H9 (cell line): ENCODE results near the gene TAF11L13. TPM values are rescaled to one million over a fixed set of nuclear protein-coding genes. Genes with fewer than 3 reads are reported as not detected.

Experiments
- DNase-seq: peaks from one replicate; pipeline ENCODE4 v3.0.0-alpha.2; 2017
- H2AFZ ChIP-seq: one replicate; pipeline ENCODE4 v1.6.1; 2013; ENCODE audit warnings: mild to moderate bottlenecking, low read length, control low read depth, moderate library complexity
- H2AK5ac ChIP-seq: 2 replicates; pipeline ENCODE4 v1.6.1; 2013; ENCODE audit warnings: low read length, control low read depth, mixed read lengths; ENCODE audit not compliant: insufficient read length
- H2BK120ac ChIP-seq: one replicate; pipeline ENCODE4 v1.6.1; 2013; ENCODE audit warnings: low read depth, mild to moderate bottlenecking, low read length, control low read depth, inconsistent platforms; ENCODE audit not compliant: poor library complexity, severe bottlenecking
- H2BK12ac ChIP-seq: 2 replicates; pipeline ENCODE4 v1.6.1; 2013; ENCODE audit warnings: low read length, control low read depth, mixed read lengths, low read depth; ENCODE audit not compliant: insufficient read length
- H2BK15ac ChIP-seq: 2 replicates; pipeline ENCODE4 v1.6.1; 2013; ENCODE audit warnings: low read depth, low read length, control low read depth
- H2BK20ac ChIP-seq: one replicate; pipeline ENCODE4 v1.6.1; 2013; ENCODE audit warnings: low read depth, mild to moderate bottlenecking, low read length, control low read depth, inconsistent platforms; ENCODE audit not compliant: poor library complexity, severe bottlenecking
- H2BK5ac ChIP-seq: 2 replicates; pipeline ENCODE4 v1.6.1; 2013; ENCODE audit warnings: low read length, control low read depth, mixed read lengths; ENCODE audit not compliant: insufficient read length
- H3K14ac ChIP-seq: 2 replicates; pipeline ENCODE4 v1.6.1; 2013; ENCODE audit warnings: low read length, control low read depth; ENCODE audit not compliant: insufficient read depth
- H3K18ac ChIP-seq: 2 replicates; pipeline ENCODE4 v1.6.1; 2013; ENCODE audit warnings: low read depth, mild to moderate bottlenecking, mixed read lengths, low read length, control low read depth; ENCODE audit not compliant: insufficient read length
- H3K23ac ChIP-seq: 2 replicates; pipeline ENCODE4 v1.6.1; 2013; ENCODE audit warnings: low read length, control low read depth, mixed read lengths, low read depth; ENCODE audit not compliant: insufficient read length
- H3K23me2 ChIP-seq: 2 replicates; pipeline ENCODE4 v1.6.1; 2013; ENCODE audit warnings: low read depth, mild to moderate bottlenecking, mixed read lengths, low read length, control low read depth; ENCODE audit not compliant: insufficient read length, poor library complexity, severe bottlenecking
- H3K27ac ChIP-seq: 2 replicates; pipeline ENCODE4 v1.5.1; 2013; ENCODE audit warnings: low read length, control low read depth, mixed read lengths, low read depth; ENCODE audit not compliant: insufficient read length
- H3K27me3 ChIP-seq: 2 replicates; pipeline ENCODE4 v1.6.1; 2013; ENCODE audit warnings: low read length, control low read depth, inconsistent platforms; ENCODE audit not compliant: insufficient read depth
- H3K4ac ChIP-seq: 2 replicates; pipeline ENCODE4 v1.6.1; 2013; ENCODE audit warnings: low read depth, mild to moderate bottlenecking, control low read depth, inconsistent platforms, low read length, moderate library complexity
- H3K4me1 ChIP-seq: 2 replicates; pipeline ENCODE4 v1.6.1; 2013; ENCODE audit warnings: low read length, control low read depth, inconsistent platforms; ENCODE audit not compliant: insufficient read depth
- H3K4me2 ChIP-seq: 2 replicates; pipeline ENCODE4 v1.6.1; 2013; ENCODE audit warnings: low read length, control low read depth, mixed read lengths; ENCODE audit not compliant: insufficient read length, insufficient read depth
- H3K56ac ChIP-seq: 2 replicates; pipeline ENCODE4 v1.6.1; 2013; ENCODE audit warnings: low read depth, mild to moderate bottlenecking, mixed read lengths, low read length, control low read depth; ENCODE audit not compliant: insufficient read length
- H3K79me1 ChIP-seq: 2 replicates; pipeline ENCODE4 v1.6.1; 2013; ENCODE audit warnings: low read depth, mild to moderate bottlenecking, moderate library complexity, low read length, control low read depth, inconsistent platforms; ENCODE audit not compliant: insufficient read depth, poor library complexity, severe bottlenecking
- H3K79me2 ChIP-seq: 2 replicates; pipeline ENCODE4 v1.6.1; 2013; ENCODE audit warnings: low read length, control low read depth, inconsistent platforms; ENCODE audit not compliant: insufficient read depth
- H3K9ac ChIP-seq: 2 replicates; pipeline ENCODE4 v1.6.1; 2013; ENCODE audit warnings: low read length, control low read depth, mixed read lengths; ENCODE audit not compliant: insufficient read length; ENCODE audit errors: extremely low read depth
- H3K9me3 ChIP-seq: one replicate; pipeline ENCODE4 v1.6.1; 2013; ENCODE audit warnings: low read depth, low read length, inconsistent platforms; ENCODE audit not compliant: control insufficient read depth
- H3T11ph ChIP-seq: one replicate; pipeline ENCODE4 v1.6.1; 2013; ENCODE audit warnings: mild to moderate bottlenecking, low read length, control low read depth, inconsistent platforms
- H4K20me1 ChIP-seq: one replicate; pipeline ENCODE4 v1.6.1; 2013; ENCODE audit not compliant: control insufficient read depth, insufficient read length, insufficient read depth
- H4K5ac ChIP-seq: 2 replicates; pipeline ENCODE4 v1.6.1; 2013; ENCODE audit warnings: low read depth, mild to moderate bottlenecking, mixed read lengths, low read length, control low read depth; ENCODE audit not compliant: insufficient read length
- H4K8ac ChIP-seq: replicated peaks from 2 replicates; pipeline ENCODE4 v1.6.1; 2013; ENCODE audit warnings: low read length, control low read depth, mixed read lengths, low read depth; ENCODE audit not compliant: insufficient read length
- H4K91ac ChIP-seq: 2 replicates; pipeline ENCODE4 v1.6.1; 2013; ENCODE audit warnings: low read depth, mild to moderate bottlenecking, moderate library complexity, mixed read lengths, low read length, control low read depth; ENCODE audit not compliant: insufficient read length
- H3K27ac Mint-ChIP-seq, 3 experiments: 2 replicates in 2 of 3; 3 replicates in 1 of 3; pipeline ENCODE4 v1.8.0; 2020 to 2021; ENCODE audit warnings: mixed read lengths in 3 of 3, mild to moderate bottlenecking in 1 of 3, moderate library complexity in 1 of 3
- H3K27me3 Mint-ChIP-seq: 2 replicates; pipeline ENCODE4 v1.8.0; 2021; ENCODE audit warnings: low read depth, mild to moderate bottlenecking, moderate library complexity, mixed read lengths
- H3K36me3 Mint-ChIP-seq, 3 experiments: 2 replicates in 2 of 3; 3 replicates in 1 of 3; pipeline ENCODE4 v1.8.0; 2020 to 2021; ENCODE audit warnings: low read depth in 3 of 3, mixed read lengths in 3 of 3; ENCODE audit not compliant: insufficient read depth in 1 of 3
- H3K4me1 Mint-ChIP-seq, 2 experiments: 2 replicates each; pipeline ENCODE4 v1.8.0; 2020; ENCODE audit warnings: mixed read lengths in 2 of 2
- H3K4me3 Mint-ChIP-seq, 2 experiments: 2 replicates in 1 of 2; 3 replicates in 1 of 2; pipeline ENCODE4 v1.8.0; 2020 to 2021; ENCODE audit warnings: mild to moderate bottlenecking in 2 of 2, mixed read lengths in 2 of 2, moderate library complexity in 1 of 2
- H3K9me3 Mint-ChIP-seq, 2 experiments: 2 replicates in 1 of 2; 3 replicates in 1 of 2; pipeline ENCODE4 v1.8.0; 2020; ENCODE audit warnings: mild to moderate bottlenecking in 2 of 2, mixed read lengths in 2 of 2, moderate library complexity in 1 of 2
- WGBS: extraction: QIAGEN DNeasy Blood & Tissue Kit; methylation state at CpG from one replicate; pipeline ENCODE4 v1.1.7; 2013; ENCODE audit warnings: missing lambda C conversion rate, low lambda C conversion rate, mixed read lengths; ENCODE audit not compliant: insufficient read length; ENCODE audit errors: extremely low coverage; 5-methylcytosine and 5-hydroxymethylcytosine counted together
- total RNA-seq: library from RNA; stranded (reverse); gene quantifications from 2 replicates; pipeline ENCODE4 v1.2.1, GENCODE V29; 2021
- TF ChIP-seq, protein P1 (sequence below): fragments of 200-600 bp; sonication (generic); conservative IDR thresholded peaks from 3 replicates; pipeline ENCODE4 v1.8.0; 2021; ENCODE audit warnings: antibody characterized with exemption, mild to moderate bottlenecking

TAF11L13 gene
- total RNA-seq, 1 experiment from 2014 or later: not detected

DNA sequence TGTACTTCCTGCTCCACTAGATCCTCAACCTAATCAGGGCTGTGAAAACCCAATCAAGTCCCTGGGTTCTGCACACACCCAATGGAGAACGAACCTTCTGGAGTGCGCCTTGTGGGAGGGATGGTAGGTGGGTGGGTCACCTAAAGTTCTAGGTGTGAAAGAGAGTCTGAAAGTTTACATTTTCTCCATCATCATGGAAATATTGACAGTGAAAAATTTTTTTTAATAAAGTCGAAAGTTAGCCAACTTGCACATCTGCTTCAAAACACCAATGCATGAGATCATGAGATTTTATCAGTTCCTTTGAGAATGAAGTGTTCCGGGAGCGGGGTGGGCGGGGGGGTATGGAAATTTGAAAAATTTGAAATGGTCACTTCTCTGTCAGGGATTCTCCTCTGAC, 24.0 kb downstream of the TAF11L13 start:
- Histone ChIP-seq H2BK20ac (no peak overlapping the region), H3K9ac (no peak overlapping the region), H3K23ac (no peak overlapping the region), H3K23me2 (no peaks in the 10 kb centered on the region), H3T11ph (no peak overlapping the region), H3K27me3 (no peaks in the 10 kb centered on the region), H3K4me2 (no peak overlapping the region), H3K79me2 (no peaks in the 10 kb centered on the region), H3K4me1 (no peaks in the 10 kb centered on the region), H2BK120ac (no peak overlapping the region), H2BK5ac (no peak overlapping the region), H4K20me1 (no peaks in the 10 kb centered on the region), H4K8ac (no peak overlapping the region), H3K14ac (no peak overlapping the region), H2AK5ac (no peak overlapping the region), H2BK12ac (no peak overlapping the region), H3K9me3 (no peaks in the 10 kb centered on the region), H2BK15ac (no peak overlapping the region), H4K91ac (no peak overlapping the region), H4K5ac (no peak overlapping the region), H3K18ac (no peak overlapping the region), H3K4ac (no peak overlapping the region), H3K56ac (no peak overlapping the region), H3K27ac (no peak overlapping the region), H3K79me1 (no peaks in the 10 kb centered on the region), H2AFZ (peak overlapping the region; percentile 32)
- no peaks in the 10 kb centered on the region for H3K27me3 Mint-ChIP-seq
- H3K27ac Mint-ChIP-seq: no peak overlapping the region
- no peak overlapping the region for H3K4me3 Mint-ChIP-seq
- H3K9me3 Mint-ChIP-seq: peaks cover 4 to 6% of the 10 kb centered on the region in 2 experiments; a peak in 4 of 5 replicates
- peaks cover 0 to 3% (median 0%) of the 10 kb centered on the region in 3 experiments; a peak in 3 of 7 replicates for H3K36me3 Mint-ChIP-seq
- TF ChIP-seq, protein P1, sequence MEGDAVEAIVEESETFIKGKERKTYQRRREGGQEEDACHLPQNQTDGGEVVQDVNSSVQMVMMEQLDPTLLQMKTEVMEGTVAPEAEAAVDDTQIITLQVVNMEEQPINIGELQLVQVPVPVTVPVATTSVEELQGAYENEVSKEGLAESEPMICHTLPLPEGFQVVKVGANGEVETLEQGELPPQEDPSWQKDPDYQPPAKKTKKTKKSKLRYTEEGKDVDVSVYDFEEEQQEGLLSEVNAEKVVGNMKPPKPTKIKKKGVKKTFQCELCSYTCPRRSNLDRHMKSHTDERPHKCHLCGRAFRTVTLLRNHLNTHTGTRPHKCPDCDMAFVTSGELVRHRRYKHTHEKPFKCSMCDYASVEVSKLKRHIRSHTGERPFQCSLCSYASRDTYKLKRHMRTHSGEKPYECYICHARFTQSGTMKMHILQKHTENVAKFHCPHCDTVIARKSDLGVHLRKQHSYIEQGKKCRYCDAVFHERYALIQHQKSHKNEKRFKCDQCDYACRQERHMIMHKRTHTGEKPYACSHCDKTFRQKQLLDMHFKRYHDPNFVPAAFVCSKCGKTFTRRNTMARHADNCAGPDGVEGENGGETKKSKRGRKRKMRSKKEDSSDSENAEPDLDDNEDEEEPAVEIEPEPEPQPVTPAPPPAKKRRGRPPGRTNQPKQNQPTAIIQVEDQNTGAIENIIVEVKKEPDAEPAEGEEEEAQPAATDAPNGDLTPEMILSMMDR: no peak
- WGBS: no CpG with 5 or more reads among the region's 6 CpGs
- DNase-seq: no peak
- no peaks in the 10 kb centered on the region for H3K4me1 Mint-ChIP-seq
